Upper lobe of right lung (tissue), 1 donor: ENCODE data around the gene TLDC2. TPM values are rescaled to one million over a fixed set of nuclear protein-coding genes. Genes with fewer than 3 reads are reported as not detected.
"Not testable (repeated sequence)": the region's sequence is repeated elsewhere in the genome, so short reads cannot be mapped to it uniquely, and the experiment has no call there.

Experiments
- ATAC-seq: fragments of 200-7000 bp; cut with Tn5 transposase; one replicate; pipeline ENCODE4 v1.9.1; 2020; ENCODE audit warnings: mild to moderate bottlenecking, moderate library complexity
- DNase-seq: peaks from one replicate; pipeline ENCODE4 v3.0.0-alpha.2; 2020
- H3K27ac ChIP-seq: fragments of 200-600 bp; one replicate; pipeline ENCODE4 v1.8.0; 2022
- H3K27me3 ChIP-seq: fragments of 200-600 bp; one replicate; pipeline ENCODE4 v1.8.0; 2022; ENCODE audit warnings: mild to moderate bottlenecking
- H3K36me3 ChIP-seq: fragments of 200-600 bp; one replicate; pipeline ENCODE4 v1.8.0; 2022
- H3K4me1 ChIP-seq: fragments of 200-600 bp; one replicate; pipeline ENCODE4 v1.8.0; 2022
- H3K4me3 ChIP-seq: fragments of 200-600 bp; one replicate; pipeline ENCODE4 v1.8.0; 2022; ENCODE audit warnings: mild to moderate bottlenecking
- H3K9me3 ChIP-seq: fragments of 200-600 bp; one replicate; pipeline ENCODE4 v1.8.0; 2022
- CTCF ChIP-seq: fragments of 200-600 bp; IDR thresholded peaks from one replicate; pipeline ENCODE4 v1.8.0; 2022; ENCODE audit warnings: antibody characterized with exemption
- intact Hi-C: fragments of 100-400 bp; cut with DNase I; formaldehyde crosslinking; loops from one replicate; pipeline ENCODE4 v1.11.0; 2022
- total RNA-seq: library from RNA; stranded (reverse); fragmentation: NEBNext Ultra II Directional; extraction: Animal tissue kit (Norgen Biotek cat#: 25700); gene quantifications from one replicate; pipeline ENCODE4 v1.2.1, GENCODE V29; 2021
- donor health status: DM: no; HTN: yes; CAD: no; lungs with severe emphysema.

Gene TLDC2
- total RNA-seq, 1 donor from 2014 or later: 1.6 TPM

- no peaks in the 10 kb centered on the region for H3K27me3 ChIP-seq
- no peaks in the 10 kb centered on the region for H3K9me3 ChIP-seq
- no peak overlapping the region for H3K27ac ChIP-seq
- TF ChIP-seq CTCF: no peak
- no peaks in the 10 kb centered on the region for H3K4me1 ChIP-seq
- intact Hi-C loops: no loop called here
- H3K36me3 ChIP-seq: peaks cover 100% of the 10 kb centered on the region
- ATAC-seq (no peak), DNase-seq (no peak)
- H3K4me3 ChIP-seq: no peak overlapping the region
These were observed 28.8 kb downstream of the TLDC2 start for GRCh38 chr20:36904690-36905089.

DNA sequence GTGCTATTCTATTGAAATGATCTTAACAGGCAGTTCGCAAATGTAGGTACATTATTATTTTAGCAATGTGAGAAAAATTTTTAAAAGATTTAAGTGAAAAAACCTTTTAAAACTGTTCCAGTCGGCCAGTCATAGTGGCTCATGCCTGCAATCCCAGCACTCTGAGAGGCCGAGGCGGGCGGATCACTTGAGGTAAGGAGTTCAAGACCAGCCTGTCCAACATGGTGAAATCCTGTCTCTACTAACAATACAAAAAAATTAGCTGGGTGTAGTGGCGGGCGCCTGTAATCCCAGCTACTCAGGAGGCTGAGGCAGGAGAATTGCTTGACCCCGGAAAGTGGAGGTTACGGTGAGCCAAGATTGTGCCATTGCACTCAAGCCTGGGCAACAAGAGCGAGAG lies 29.6 kb downstream of the TLDC2 start:
- H3K4me1 ChIP-seq, H3K27me3 ChIP-seq, H3K27ac ChIP-seq, H3K4me3 ChIP-seq, intact Hi-C loops, ATAC-seq, H3K9me3 ChIP-seq, DNase-seq: not testable (repeated sequence)
- H3K36me3 ChIP-seq: peaks cover 100% of the 10 kb centered on the region

DNA sequence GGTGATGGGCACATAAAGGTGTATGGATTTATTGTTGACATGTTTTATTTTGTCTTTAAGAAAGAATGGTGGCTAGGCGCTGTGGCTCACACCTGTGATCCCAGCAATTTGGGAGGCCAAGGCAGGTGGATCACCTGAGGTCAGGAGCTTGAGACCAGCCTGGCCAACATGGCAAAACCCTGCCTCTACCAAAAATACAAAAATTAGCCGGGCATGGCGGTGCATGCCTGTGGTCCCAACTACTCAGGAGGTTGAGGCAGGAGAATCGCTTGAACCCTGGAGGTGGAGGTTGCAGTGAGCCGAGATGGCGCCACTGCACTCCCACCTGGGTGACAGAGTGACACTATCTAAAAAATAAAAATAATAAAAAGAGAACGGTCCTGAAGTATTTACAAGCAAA lies 30.1 kb downstream of the TLDC2 start:
- ATAC-seq, H3K9me3 ChIP-seq, H3K27ac ChIP-seq, DNase-seq, H3K4me3 ChIP-seq, H3K4me1 ChIP-seq, H3K27me3 ChIP-seq, intact Hi-C loops: not testable (repeated sequence)
- H3K36me3 ChIP-seq: peaks cover 100% of the 10 kb centered on the region

DNA sequence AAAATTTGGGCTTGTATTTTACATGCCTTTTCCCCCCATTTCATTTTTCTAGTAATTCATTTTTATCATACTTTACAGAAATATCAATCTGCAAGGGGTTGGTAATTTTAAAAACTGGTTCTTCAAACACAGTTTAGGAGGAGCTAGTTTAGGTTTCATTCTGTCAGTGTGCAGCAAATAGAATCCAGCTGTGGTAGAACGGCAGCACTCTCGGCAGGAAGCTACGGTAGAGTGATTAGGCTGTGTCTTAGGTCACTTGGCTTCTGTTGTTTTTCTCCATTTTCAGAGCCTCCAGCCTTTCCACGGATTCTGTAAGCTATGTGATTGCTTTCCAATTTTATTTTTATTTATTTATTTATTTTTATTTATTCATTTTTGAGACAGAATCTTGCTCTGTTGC lies 32.7 kb downstream of the TLDC2 start:
- no peak overlapping the region for H3K27ac ChIP-seq
- DNase-seq: no peak
- no peaks in the 10 kb centered on the region for H3K4me1 ChIP-seq
- peaks cover 99% of the 10 kb centered on the region for H3K36me3 ChIP-seq
- no peak overlapping the region for H3K4me3 ChIP-seq
- ATAC-seq: no peak
- intact Hi-C loops: no loop called here
- no peaks in the 10 kb centered on the region for H3K27me3 ChIP-seq
- TF ChIP-seq CTCF: no peak
- no peaks in the 10 kb centered on the region for H3K9me3 ChIP-seq

DNA sequence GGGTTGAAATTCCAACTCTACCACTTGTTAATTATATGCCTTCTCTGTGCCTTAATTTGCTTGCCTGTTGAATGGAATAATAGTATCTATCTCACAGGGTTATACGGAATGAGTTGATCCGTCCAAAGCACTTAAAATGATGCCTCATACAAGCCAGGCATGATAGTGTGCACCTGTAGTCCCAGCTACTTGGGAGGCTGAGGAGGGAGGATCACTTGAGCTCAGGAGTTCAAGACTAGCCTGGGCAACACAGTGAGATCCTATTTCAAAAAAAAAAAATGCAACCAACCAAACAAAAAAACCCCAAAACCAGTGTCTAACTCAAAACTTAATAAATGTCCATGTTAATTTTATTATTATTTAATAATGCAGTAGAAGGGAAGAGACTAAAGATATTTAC lies 40.3 kb downstream of the TLDC2 start:
- DNase-seq: no peak
- Histone ChIP-seq H3K4me3 (no peak overlapping the region), H3K9me3 (no peaks in the 10 kb centered on the region), H3K4me1 (no peaks in the 10 kb centered on the region), H3K36me3 (peaks cover 93% of the 10 kb centered on the region), H3K27ac (no peak overlapping the region), H3K27me3 (no peaks in the 10 kb centered on the region)
- intact Hi-C loops: no loop called here
- no peak for ATAC-seq
- TF ChIP-seq CTCF: no peak

GRCh38 chr20:36917240-36917639 lies 41.3 kb downstream of the TLDC2 start:
- Histone ChIP-seq H3K9me3 (no peaks in the 10 kb centered on the region), H3K4me3 (no peak overlapping the region), H3K27me3 (no peaks in the 10 kb centered on the region), H3K27ac (no peak overlapping the region), H3K36me3 (peaks cover 92% of the 10 kb centered on the region), H3K4me1 (no peaks in the 10 kb centered on the region)
- TF ChIP-seq CTCF: no peak
- ATAC-seq (no peak), DNase-seq (peak; percentile 23)
- intact Hi-C loops: no loop called here

GRCh38 chr20:36917943-36918342 lies 42.0 kb downstream of the TLDC2 start:
- no peak for DNase-seq
- Histone ChIP-seq H3K36me3 (peaks cover 94% of the 10 kb centered on the region), H3K27me3 (no peaks in the 10 kb centered on the region), H3K4me3 (no peak overlapping the region), H3K4me1 (no peaks in the 10 kb centered on the region), H3K27ac (no peak overlapping the region), H3K9me3 (no peaks in the 10 kb centered on the region)
- intact Hi-C loops: no loop called here
- no peak for TF ChIP-seq CTCF
- no peak for ATAC-seq
